Testis (tissue), 3 donors: ENCODE measurements around the gene KDM2A. TPM values are rescaled to one million over a fixed set of nuclear protein-coding genes. Genes with fewer than 3 reads are reported as not detected.

Experiments used
- DNase-seq: peaks from one replicate; pipeline ENCODE4 v3.0.0-alpha.2; 2019
- H3K27ac ChIP-seq, 2 donors: fragments of 200-600 bp; sonication (generic); one replicate each; pipeline ENCODE4 v1.5.1; 2019
- H3K27me3 ChIP-seq: fragments of 200-600 bp; sonication (generic); one replicate; pipeline ENCODE4 v1.5.1; 2019
- H3K36me3 ChIP-seq: fragments of 200-600 bp; sonication (generic); one replicate; pipeline ENCODE4 v1.5.1; 2017; ENCODE audit warnings: low read depth; ENCODE audit errors: missing control alignments
- H3K4me1 ChIP-seq: fragments of 200-600 bp; sonication (generic); one replicate; pipeline ENCODE4 v1.5.1; 2019
- H3K4me3 ChIP-seq, 2 donors: fragments of 200-600 bp; sonication (generic); one replicate each; pipeline ENCODE4 v1.5.1; 2017 to 2019
- H3K9me3 ChIP-seq: fragments of 200-600 bp; sonication (generic); one replicate; pipeline ENCODE4 v1.5.1; 2017
- CTCF ChIP-seq, 3 experiments: fragments of 450-650 bp in 2 of 3; fragments of 200-600 bp in 1 of 3; sonication (generic) in 1 of 3; IDR thresholded peaks; one replicate each; pipeline ENCODE4 v1.5.1; 2016 to 2019; ENCODE audit warnings: antibody characterized with exemption in 3 of 3, mild to moderate bottlenecking in 2 of 3, moderate library complexity in 1 of 3
- POLR2A ChIP-seq: fragments of 450-650 bp; IDR thresholded peaks from one replicate; pipeline ENCODE4 v1.6.1; 2017; ENCODE audit warnings: antibody characterized with exemption, mild to moderate bottlenecking, moderate library complexity
- WGBS, 2 donors: methylation state at CpG; one replicate each; pipeline ENCODE4 v1.1.5; 2018; 5-methylcytosine and 5-hydroxymethylcytosine counted together
- intact Hi-C: fragments of 100-400 bp; cut with DNase I; formaldehyde crosslinking; loops from one replicate; pipeline ENCODE4 v1.15.1; 2023; ENCODE audit warnings: low total_unique reads
- polyA plus RNA-seq: library from polyadenylated mRNA; stranded (reverse); fragments of 350-450 nt; fragmentation: Illumina TruSeq; extraction: RNeasy Lipid Tissue Mini Kit (QIAGEN cat#74804); gene quantifications from one replicate; pipeline ENCODE4 v1.2.3, GENCODE V29; 2014; ENCODE audit warnings: low read depth, low replicate concordance; ENCODE audit not compliant: insufficient read depth
- total RNA-seq, 2 donors: library from RNA; depleted of rRNA; stranded (reverse); fragments of >200 nt; gene quantifications; one replicate each; pipeline ENCODE4 v1.2.3, GENCODE V29; 2016

Gene KDM2A
- total and polyA plus RNA-seq, 3 donors from 2014 or later = 106 to 169 (median 142) TPM

GRCh38 chr11:67282876-67283371 is 163.9 kb downstream of the KDM2A start:
- TF ChIP-seq CTCF (IDR thresholded peaks at IDR 0.05) (no peak), POLR2A (no peak)
- intact Hi-C loops = no loop called here
- Histone ChIP-seq H3K36me3 (no peaks in the 10 kb centered on the region), H3K4me3 (no peak overlapping the region), H3K27ac (no peak overlapping the region), H3K9me3 (no peaks in the 10 kb centered on the region), H3K27me3 (no peaks in the 10 kb centered on the region), H3K4me1 (peaks cover 16% of the 10 kb centered on the region)
- no peak for DNase-seq
- 93 to 95% methylated on average over 5 to 11 of the region's 11 CpGs for WGBS, 2 donors

- intact Hi-C loops = no loop called here
- DNase-seq = no peak
- Histone ChIP-seq H3K4me1 (peaks cover 17% of the 10 kb centered on the region), H3K9me3 (no peaks in the 10 kb centered on the region), H3K27ac (no peak overlapping the region), H3K36me3 (no peaks in the 10 kb centered on the region), H3K4me3 (no peak overlapping the region), H3K27me3 (no peaks in the 10 kb centered on the region)
- 82 to 85% methylated on average over 9 to 13 of the region's 13 CpGs for WGBS, 2 donors
- TF ChIP-seq POLR2A = no peak
- no peak for TF ChIP-seq CTCF (IDR thresholded peaks at IDR 0.05)
Measured at GRCh38 chr11:67283481-67283963, 164.5 kb downstream of the KDM2A start.

- H3K27ac ChIP-seq = no peak overlapping the region
- no peaks in the 10 kb centered on the region for H3K36me3 ChIP-seq
- intact Hi-C loops = no loop called here
- no peak for TF ChIP-seq POLR2A
- no peak for TF ChIP-seq CTCF (IDR thresholded peaks at IDR 0.05)
- peaks cover 17% of the 10 kb centered on the region for H3K4me1 ChIP-seq
- no peak for DNase-seq
- 89 to 91% methylated on average over 12 to 45 of the region's 45 CpGs for WGBS, 2 donors
- H3K4me3 ChIP-seq = no peak overlapping the region
- no peaks in the 10 kb centered on the region for H3K27me3 ChIP-seq
- H3K9me3 ChIP-seq = no peaks in the 10 kb centered on the region
Measured at GRCh38 chr11:67284811-67285540, 165.9 kb downstream of the KDM2A start.

GRCh38 chr11:67285541-67286498 is 166.8 kb downstream of the KDM2A start:
- 84 to 90% methylated on average over 27 to 38 of the region's 39 CpGs for WGBS, 2 donors
- no peak for DNase-seq
- Histone ChIP-seq H3K4me3 (no peak overlapping the region), H3K27me3 (no peaks in the 10 kb centered on the region), H3K36me3 (no peaks in the 10 kb centered on the region), H3K4me1 (peaks cover 22% of the 10 kb centered on the region), H3K27ac (no peak overlapping the region), H3K9me3 (no peaks in the 10 kb centered on the region)
- TF ChIP-seq POLR2A (no peak), CTCF (IDR thresholded peaks at IDR 0.05) (no peak)
- intact Hi-C loops = no loop called here
